Right atrium auricular region (tissue), 2 donors: ENCODE data around the gene IDE. TPM values are rescaled to one million over a fixed set of nuclear protein-coding genes. Genes with fewer than 3 reads are reported as not detected.
"Not testable (repeated sequence)": the region's sequence is repeated elsewhere in the genome, so short reads cannot be mapped to it uniquely, and the experiment has no call there.

Experiments
- DNase-seq: peaks from one replicate; pipeline ENCODE4 v3.0.0-alpha.2; 2019; ENCODE audit warnings: low spot score
- H3K27ac ChIP-seq, 2 donors: fragments of 200-600 bp; sonication (generic); 1 replicate in 1 of 2; 2 replicates in 1 of 2; pipeline ENCODE4 v1.5.1; 2016 to 2019
- H3K27me3 ChIP-seq, 2 donors: fragments of 200-600 bp; sonication (generic); one replicate each; pipeline versions ENCODE4 v1.5.1 to v1.6.0; 2017 to 2019
- H3K36me3 ChIP-seq: fragments of 200-600 bp; sonication (generic); one replicate; pipeline ENCODE4 v1.5.1; 2016
- H3K4me1 ChIP-seq, 2 donors: fragments of 200-600 bp; sonication (generic); one replicate each; pipeline versions ENCODE4 v1.5.1 to v1.6.0; 2017 to 2019
- H3K4me3 ChIP-seq, 2 donors: fragments of 200-600 bp; sonication (generic); 1 replicate in 1 of 2; 2 replicates in 1 of 2; pipeline ENCODE4 v1.5.1; 2017 to 2019; ENCODE audit warnings: mild to moderate bottlenecking in 1 of 2, moderate library complexity in 1 of 2
- H3K9me3 ChIP-seq, 2 donors: fragments of 200-600 bp; sonication (generic); one replicate each; pipeline ENCODE4 v1.5.1; 2019
- total RNA-seq, 2 donors: library from RNA; depleted of rRNA; stranded (reverse); fragments of >200 nt; gene quantifications; one replicate each; pipeline ENCODE4 v1.1.0, GENCODE V29; 2016
- TF ChIP-seq, protein P1 (sequence below), 2 donors: fragments of 200-600 bp; sonication (generic); IDR thresholded peaks; one replicate each; pipeline ENCODE4 v1.5.1; 2019; ENCODE audit warnings: antibody characterized with exemption in 2 of 2

IDE gene
- total RNA-seq, 2 donors from 2014 or later, result 20.3 to 36.0 TPM

DNA sequence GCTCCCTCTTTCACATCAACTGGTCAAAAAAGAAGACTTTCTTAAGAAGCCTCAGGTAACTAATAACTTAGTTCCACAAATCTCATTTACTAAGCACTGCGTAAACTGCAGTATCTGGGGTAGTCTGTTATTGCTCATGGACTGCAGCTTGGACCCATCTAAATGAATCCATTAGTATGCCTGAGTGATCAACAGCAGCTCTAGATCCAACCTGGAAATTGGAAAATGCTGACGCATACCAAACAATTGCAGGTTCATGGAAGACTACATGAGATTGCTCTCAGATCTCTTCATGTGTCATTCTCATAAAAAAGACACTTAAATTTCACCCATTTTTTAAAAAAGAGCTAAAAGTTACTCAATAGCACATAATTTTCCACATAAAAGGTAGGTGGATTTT is 121.6 kb downstream of the IDE start:
- H3K27me3 ChIP-seq, result no peaks in the 10 kb centered on the region
- no peaks in the 10 kb centered on the region for H3K4me1 ChIP-seq
- no peak overlapping the region for H3K27ac ChIP-seq
- H3K36me3 ChIP-seq, result peaks cover 22% of the 10 kb centered on the region
- no peak overlapping the region for H3K4me3 ChIP-seq
- no peaks in the 10 kb centered on the region for H3K9me3 ChIP-seq
- TF ChIP-seq, protein P1, sequence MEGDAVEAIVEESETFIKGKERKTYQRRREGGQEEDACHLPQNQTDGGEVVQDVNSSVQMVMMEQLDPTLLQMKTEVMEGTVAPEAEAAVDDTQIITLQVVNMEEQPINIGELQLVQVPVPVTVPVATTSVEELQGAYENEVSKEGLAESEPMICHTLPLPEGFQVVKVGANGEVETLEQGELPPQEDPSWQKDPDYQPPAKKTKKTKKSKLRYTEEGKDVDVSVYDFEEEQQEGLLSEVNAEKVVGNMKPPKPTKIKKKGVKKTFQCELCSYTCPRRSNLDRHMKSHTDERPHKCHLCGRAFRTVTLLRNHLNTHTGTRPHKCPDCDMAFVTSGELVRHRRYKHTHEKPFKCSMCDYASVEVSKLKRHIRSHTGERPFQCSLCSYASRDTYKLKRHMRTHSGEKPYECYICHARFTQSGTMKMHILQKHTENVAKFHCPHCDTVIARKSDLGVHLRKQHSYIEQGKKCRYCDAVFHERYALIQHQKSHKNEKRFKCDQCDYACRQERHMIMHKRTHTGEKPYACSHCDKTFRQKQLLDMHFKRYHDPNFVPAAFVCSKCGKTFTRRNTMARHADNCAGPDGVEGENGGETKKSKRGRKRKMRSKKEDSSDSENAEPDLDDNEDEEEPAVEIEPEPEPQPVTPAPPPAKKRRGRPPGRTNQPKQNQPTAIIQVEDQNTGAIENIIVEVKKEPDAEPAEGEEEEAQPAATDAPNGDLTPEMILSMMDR (IDR thresholded peaks at IDR 0.05), result no peak
- no peak for DNase-seq

DNA sequence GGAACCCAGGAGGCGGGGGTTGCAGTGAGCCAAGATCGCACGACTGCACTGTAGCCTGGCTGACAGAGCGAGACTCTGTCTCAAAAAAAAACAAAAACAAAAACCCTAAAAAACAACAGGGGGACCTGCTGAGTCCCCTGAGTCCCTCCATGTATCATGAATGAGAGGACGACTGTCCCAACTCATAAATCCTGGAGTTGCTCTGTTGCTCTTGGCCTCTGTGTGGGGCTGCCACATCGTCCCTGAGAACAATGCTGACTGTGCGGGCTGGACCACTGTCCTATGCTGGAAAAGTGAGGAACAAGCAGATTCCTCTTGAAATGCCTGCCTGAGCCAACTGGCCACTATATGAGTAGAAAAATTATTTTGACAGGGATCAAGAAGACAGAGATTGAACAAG is 122.5 kb downstream of the IDE start:
- H3K27me3 ChIP-seq, result no peaks in the 10 kb centered on the region
- no peaks in the 10 kb centered on the region for H3K4me1 ChIP-seq
- TF ChIP-seq, protein P1 (IDR thresholded peaks at IDR 0.05), result no peak
- no peak overlapping the region for H3K4me3 ChIP-seq
- H3K36me3 ChIP-seq, result peaks cover 22% of the 10 kb centered on the region
- no peak overlapping the region for H3K27ac ChIP-seq
- no peaks in the 10 kb centered on the region for H3K9me3 ChIP-seq
- no peak for DNase-seq

DNA sequence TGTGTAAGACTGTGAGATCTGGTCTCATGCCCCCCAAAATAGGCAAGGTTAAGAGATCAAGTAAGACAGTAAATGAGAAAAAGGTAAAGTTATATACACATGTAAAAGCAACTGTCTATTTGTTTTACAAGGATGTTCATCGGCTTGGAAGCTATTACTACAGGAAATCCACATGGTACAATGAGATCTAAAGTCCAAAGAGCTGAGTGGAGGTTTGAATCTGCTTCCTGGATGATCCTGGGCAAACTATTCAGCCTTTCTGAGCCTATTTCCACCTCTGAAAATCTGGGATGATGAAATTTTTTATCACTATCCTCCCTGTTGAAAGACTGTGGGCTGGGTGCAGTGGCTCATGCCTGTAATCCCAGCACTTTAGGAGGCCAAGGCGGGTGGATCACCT is 123.0 kb downstream of the IDE start:
- Histone ChIP-seq H3K4me1 (no peaks in the 10 kb centered on the region), H3K4me3 (no peak overlapping the region), H3K27ac (no peak overlapping the region), H3K36me3 (peaks cover 22% of the 10 kb centered on the region), H3K27me3 (no peaks in the 10 kb centered on the region), H3K9me3 (no peaks in the 10 kb centered on the region)
- TF ChIP-seq, protein P1 (IDR thresholded peaks at IDR 0.05), result no peak
- DNase-seq, result no peak

DNA sequence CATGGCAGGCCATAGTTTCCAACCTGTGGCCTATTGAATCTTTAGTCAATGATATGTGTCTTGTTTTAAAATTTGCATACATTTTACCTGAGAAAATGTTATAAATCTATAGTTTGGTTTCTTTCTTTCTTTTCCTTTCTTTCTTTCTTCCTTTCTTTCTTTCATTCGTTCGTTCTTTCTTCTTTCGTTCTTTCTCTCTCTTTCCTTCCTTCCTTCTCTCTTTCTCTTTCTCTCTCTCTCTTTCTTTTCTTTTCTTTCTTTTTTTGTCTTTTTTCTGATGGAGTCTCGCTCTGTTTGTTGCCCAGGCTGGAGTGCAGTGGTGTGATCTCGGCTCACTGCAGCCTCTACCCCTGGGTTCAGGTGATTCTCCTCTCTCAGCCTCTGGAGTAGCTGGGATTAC is 133.3 kb downstream of the IDE start:
- no peaks in the 10 kb centered on the region for H3K9me3 ChIP-seq
- TF ChIP-seq, protein P1 (IDR thresholded peaks at IDR 0.05), result no peak

DNA sequence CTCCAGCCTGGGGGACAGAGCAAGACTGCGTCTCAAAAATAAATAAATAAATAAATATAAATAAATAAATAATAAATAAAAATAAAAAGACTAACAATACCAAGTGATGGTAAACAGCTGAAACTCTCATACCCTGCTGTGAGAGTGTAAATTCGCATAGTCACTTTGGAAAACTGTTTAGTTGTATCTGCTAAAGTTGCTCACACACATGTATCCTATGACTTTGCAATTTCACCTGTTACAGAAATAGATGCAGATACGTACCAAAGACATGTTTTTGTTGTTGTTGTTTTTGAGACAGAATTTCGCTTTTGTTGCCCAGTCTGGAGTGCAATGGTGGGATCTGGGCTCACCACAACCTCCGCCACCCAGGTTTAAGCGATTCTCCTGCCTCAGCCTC is 135.7 kb downstream of the IDE start:
- Histone ChIP-seq H3K4me1 (no peaks in the 10 kb centered on the region), H3K27me3 (no peaks in the 10 kb centered on the region), H3K27ac (no peak overlapping the region), H3K36me3 (no peaks in the 10 kb centered on the region), H3K9me3 (no peaks in the 10 kb centered on the region), H3K4me3 (no peak overlapping the region)
- DNase-seq, result no peak
- TF ChIP-seq, protein P1 (IDR thresholded peaks at IDR 0.05), result no peak

More for the DNA sequence above, 133.3 kb downstream of the IDE start:
- Histone ChIP-seq H3K4me3 (no peak overlapping the region), H3K4me1 (no peaks in the 10 kb centered on the region), H3K36me3 (no peaks in the 10 kb centered on the region), H3K27ac (no peak overlapping the region), H3K27me3 (no peaks in the 10 kb centered on the region)
- no peak for DNase-seq

DNA sequence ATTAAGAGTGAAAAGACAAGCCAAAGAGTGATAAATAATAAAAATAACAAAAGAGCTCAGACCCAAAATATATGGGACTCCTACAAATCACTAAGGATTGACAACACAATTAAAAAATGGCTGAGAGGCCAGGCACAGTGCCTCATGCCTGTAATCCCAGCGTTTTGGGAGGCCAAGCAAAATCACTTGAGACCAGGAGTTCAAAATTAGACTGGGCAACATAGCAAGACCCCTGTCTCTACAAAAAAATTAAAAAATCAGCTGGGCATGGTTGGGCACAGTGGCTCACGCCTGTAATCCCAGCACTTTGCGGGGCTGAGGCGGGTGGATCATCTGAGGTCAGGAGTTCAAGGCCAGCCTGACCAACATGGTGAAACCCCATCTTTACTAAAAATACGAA is 137.3 kb downstream of the IDE start:
- TF ChIP-seq, protein P1 (IDR thresholded peaks at IDR 0.05), result no peak
- no peak for DNase-seq
- Histone ChIP-seq H3K4me3 (no peak overlapping the region), H3K9me3 (no peaks in the 10 kb centered on the region), H3K27ac (no peak overlapping the region), H3K27me3 (no peaks in the 10 kb centered on the region), H3K4me1 (no peaks in the 10 kb centered on the region), H3K36me3 (no peaks in the 10 kb centered on the region)

DNA sequence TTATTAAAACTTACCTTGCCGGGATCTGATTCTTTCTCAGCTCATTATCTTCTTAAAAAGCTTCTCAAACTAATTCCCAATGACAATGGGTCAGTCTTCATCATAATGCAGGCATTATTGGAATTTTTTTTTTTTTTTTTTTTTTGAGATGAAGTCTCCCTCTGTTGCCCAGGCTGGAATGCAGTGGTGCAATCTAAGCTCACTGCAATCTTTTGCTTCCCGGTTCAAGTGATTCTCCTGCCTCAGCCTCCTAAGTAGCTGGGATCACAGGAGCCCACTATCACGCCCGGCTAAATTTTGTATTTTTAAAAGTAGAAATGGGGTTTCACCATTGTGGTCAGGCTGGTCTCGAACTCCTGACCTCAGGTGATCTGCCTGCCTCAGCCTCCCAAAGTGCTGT is 137.8 kb downstream of the IDE start:
- not testable (repeated sequence) for H3K36me3 ChIP-seq, H3K27me3 ChIP-seq, DNase-seq, H3K4me3 ChIP-seq, H3K27ac ChIP-seq, H3K9me3 ChIP-seq, H3K4me1 ChIP-seq
